HL-60 (cell line): ENCODE results near the gene PRDM11.

Experiments
- DNase-seq, 2 experiments: peaks; one replicate each; pipeline ENCODE4 v3.0.0-alpha.2; 2010 to 2020; ENCODE audit warnings: low read depth in 1 of 2, low spot score in 1 of 2
- H3K27ac ChIP-seq: fragments of 250-450 bp; sonication (Bioruptor Pico); replicated peaks from 2 replicates; pipeline ENCODE4 v1.5.1; 2020; ENCODE audit warnings: mild to moderate bottlenecking, moderate library complexity
- H3K27me3 ChIP-seq: fragments of 250-450 bp; sonication (Bioruptor Pico); 2 replicates; pipeline ENCODE4 v1.5.1; 2021; ENCODE audit warnings: mild to moderate bottlenecking, moderate library complexity; ENCODE audit not compliant: insufficient read depth, poor library complexity, severe bottlenecking
- H3K4me3 ChIP-seq: replicated peaks from 2 replicates; pipeline ENCODE4 v1.5.1; 2011; ENCODE audit warnings: mild to moderate bottlenecking, control low read depth, low read length; ENCODE audit not compliant: insufficient read depth
- CTCF ChIP-seq: IDR thresholded peaks from one replicate; pipeline ENCODE4 v1.5.1; 2011; ENCODE audit warnings: low read length, control low read depth, inconsistent platforms; ENCODE audit not compliant: insufficient read depth
- GABPA ChIP-seq: IDR thresholded peaks from 2 replicates; pipeline ENCODE4 v1.6.1; 2012; ENCODE audit warnings: low read depth
- POLR2AphosphoS5 ChIP-seq: IDR thresholded peaks from 2 replicates; pipeline ENCODE4 v1.6.1; 2012; ENCODE audit warnings: low read depth
- REST ChIP-seq: IDR thresholded peaks from 2 replicates; pipeline ENCODE4 v1.6.1; 2012; ENCODE audit warnings: low read depth; ENCODE audit not compliant: insufficient replicate concordance
- SPI1 ChIP-seq: IDR thresholded peaks from 2 replicates; pipeline ENCODE4 v1.6.1; 2012; ENCODE audit warnings: low read depth, mild to moderate bottlenecking, borderline replicate concordance

The PRDM11 gene

GRCh38 chr11:45105984-45106375 lies 40.5 kb upstream of the PRDM11 start:
- no peak for DNase-seq
- Histone ChIP-seq H3K27me3 (no peaks in the 10 kb centered on the region), H3K4me3 (no peak overlapping the region), H3K27ac (no peak overlapping the region)
- no peak for TF ChIP-seq SPI1
- no peak for TF ChIP-seq GABPA
- TF ChIP-seq REST = no peak
- TF ChIP-seq CTCF = no peak
- TF ChIP-seq POLR2AphosphoS5 = no peak

DNA sequence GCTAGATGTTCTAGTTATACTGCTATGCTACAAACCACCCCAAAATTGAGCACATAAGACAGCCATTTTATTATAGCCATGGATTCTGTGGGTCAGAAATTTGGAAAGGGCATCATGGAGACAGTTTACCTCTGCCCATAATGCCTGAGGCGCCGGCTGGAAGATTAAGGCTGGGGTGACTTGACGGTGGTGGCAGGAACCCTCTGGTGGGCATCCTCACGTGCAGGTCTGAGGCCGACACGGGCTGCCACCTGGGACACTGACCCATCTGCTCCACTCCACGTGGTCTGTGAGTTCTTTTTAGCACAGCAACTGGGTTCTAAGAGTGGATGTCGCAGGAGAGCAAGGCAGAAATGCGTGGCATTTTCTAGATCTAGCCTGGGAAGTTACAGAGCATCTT lies 40.0 kb upstream of the PRDM11 start:
- TF ChIP-seq REST = no peak
- no peak for TF ChIP-seq POLR2AphosphoS5
- TF ChIP-seq SPI1 = no peak
- TF ChIP-seq CTCF = no peak
- TF ChIP-seq GABPA = no peak
- H3K4me3 ChIP-seq = no peak overlapping the region
- no peaks in the 10 kb centered on the region for H3K27me3 ChIP-seq
- no peak for DNase-seq
- no peak overlapping the region for H3K27ac ChIP-seq

GRCh38 chr11:45107029-45107428 lies 39.4 kb upstream of the PRDM11 start:
- TF ChIP-seq SPI1 (no peak), REST (no peak), POLR2AphosphoS5 (no peak)
- no peaks in the 10 kb centered on the region for H3K27me3 ChIP-seq
- no peak for DNase-seq
- no peak overlapping the region for H3K4me3 ChIP-seq
- H3K27ac ChIP-seq = no peak overlapping the region
